Amniotic epithelial cell (primary cell): ENCODE data around the gene CCDC88C.
"Not testable (repeated sequence)": the region's sequence is repeated elsewhere in the genome, so short reads cannot be mapped to it uniquely, and the experiment has no call there.

Experiments
- DNase-seq: peaks from one replicate; pipeline ENCODE4 v3.0.0-alpha.2; 2010; ENCODE audit warnings: low read depth

Gene CCDC88C

GRCh38 chr14:91415794-91416743, 1.6 kb downstream of the CCDC88C start:
- DNase-seq: no peak

GRCh38 chr14:91414475-91414833, 3.2 kb downstream of the CCDC88C start:
- no peak for DNase-seq

- DNase-seq: no peak
Measured at GRCh38 chr14:91413547-91414474, 3.8 kb downstream of the CCDC88C start.

- no peak for DNase-seq
Measured at GRCh38 chr14:91412939-91413338, 4.7 kb downstream of the CCDC88C start.

GRCh38 chr14:91410771-91411536, 6.7 kb downstream of the CCDC88C start:
- no peak for DNase-seq

GRCh38 chr14:91409928-91410718, 7.5 kb downstream of the CCDC88C start:
- DNase-seq: no peak

- DNase-seq: not testable (repeated sequence)
Measured at GRCh38 chr14:91409240-91409639, 8.4 kb downstream of the CCDC88C start.

- no peak for DNase-seq
Measured at GRCh38 chr14:91406982-91407381, 10.6 kb downstream of the CCDC88C start.

- no peak for DNase-seq
Measured at GRCh38 chr14:91406451-91406850, 11.2 kb downstream of the CCDC88C start.

- DNase-seq: no peak
Measured at GRCh38 chr14:91405724-91406435, 11.7 kb downstream of the CCDC88C start.

GRCh38 chr14:91405241-91405721, 12.3 kb downstream of the CCDC88C start:
- DNase-seq: no peak

GRCh38 chr14:91402771-91403600, 14.6 kb downstream of the CCDC88C start:
- peak; percentile 43 for DNase-seq

GRCh38 chr14:91402348-91402747, 15.3 kb downstream of the CCDC88C start:
- DNase-seq: no peak

GRCh38 chr14:91401751-91402150, 15.9 kb downstream of the CCDC88C start:
- DNase-seq: no peak

- DNase-seq: no peak
Measured at GRCh38 chr14:91400696-91401095, 16.9 kb downstream of the CCDC88C start.

GRCh38 chr14:91399868-91400640, 17.6 kb downstream of the CCDC88C start:
- no peak for DNase-seq

- no peak for DNase-seq
Measured at GRCh38 chr14:91398707-91399106, 18.9 kb downstream of the CCDC88C start.

- no peak for DNase-seq
Measured at GRCh38 chr14:91397965-91398591, 19.5 kb downstream of the CCDC88C start.
